Islet precursor cell (in vitro differentiated cells): ENCODE data around the gene ZNF600.
"Not testable (repeated sequence)": the region's sequence is repeated elsewhere in the genome, so short reads cannot be mapped to it uniquely, and the experiment has no call there.

Source experiments
- DNase-seq: peaks from one replicate; pipeline ENCODE4 v3.0.0-alpha.2; 2018

ZNF600 gene

GRCh38 chr19:52786464-52787354 lies at the start of gene ZNF600:
ZNF600 (minus strand) TSS chr19:52786791; CDS start chr19:52778888, 7,903 bp downstream.
- DNase-seq: peak; percentile 92

GRCh38 chr19:52834289-52834688 lies 47.7 kb upstream of the ZNF600 start:
- not testable (repeated sequence) for DNase-seq

GRCh38 chr19:52833541-52833940 lies 47.0 kb upstream of the ZNF600 start:
- not testable (repeated sequence) for DNase-seq

- DNase-seq: not testable (repeated sequence)
Measured at GRCh38 chr19:52829866-52830265, 43.3 kb upstream of the ZNF600 start.

GRCh38 chr19:52825765-52826164 lies 39.2 kb upstream of the ZNF600 start:
- no peak for DNase-seq

- no peak for DNase-seq
Measured at GRCh38 chr19:52823676-52824075, 37.1 kb upstream of the ZNF600 start.

- DNase-seq: peak; percentile 73
Measured at GRCh38 chr19:52821204-52821960, 34.8 kb upstream of the ZNF600 start, which contains the start of gene ZNF28. ZNF28 (minus strand) TSS chr19:52821633; CDS start chr19:52817958, 3,675 bp downstream.

- DNase-seq: peak; percentile 56
Measured at GRCh38 chr19:52820472-52821203, 34.0 kb upstream of the ZNF600 start.

- DNase-seq: no peak
Measured at GRCh38 chr19:52809801-52810200, 23.2 kb upstream of the ZNF600 start.

- DNase-seq: not testable (repeated sequence)
Measured at GRCh38 chr19:52799950-52800640, 13.5 kb upstream of the ZNF600 start.

- no peak for DNase-seq
Measured at GRCh38 chr19:52789440-52789839, 2.8 kb upstream of the ZNF600 start.

GRCh38 chr19:52786078-52786463 lies 520 bp downstream of the ZNF600 start:
- peak; percentile 52 for DNase-seq

GRCh38 chr19:52785506-52785905 lies 1.1 kb downstream of the ZNF600 start:
- no peak for DNase-seq

- not testable (repeated sequence) for DNase-seq
Measured at GRCh38 chr19:52782864-52783263, 3.7 kb downstream of the ZNF600 start.

GRCh38 chr19:52778811-52779210 lies 7.8 kb downstream of the ZNF600 start:
- DNase-seq: no peak

- DNase-seq: not testable (repeated sequence)
Measured at GRCh38 chr19:52756447-52756846, 30.1 kb downstream of the ZNF600 start.

- DNase-seq: no peak
Measured at GRCh38 chr19:52749780-52750179, 36.8 kb downstream of the ZNF600 start.

- no peak for DNase-seq
Measured at GRCh38 chr19:52748336-52748950, 38.1 kb downstream of the ZNF600 start.

GRCh38 chr19:52745919-52746318 lies 40.7 kb downstream of the ZNF600 start:
- not testable (repeated sequence) for DNase-seq

GRCh38 chr19:52743091-52743490 lies 43.5 kb downstream of the ZNF600 start:
- no peak for DNase-seq

- DNase-seq: no peak
Measured at GRCh38 chr19:52742516-52742915, 44.1 kb downstream of the ZNF600 start.

GRCh38 chr19:52741951-52742485 lies 44.6 kb downstream of the ZNF600 start:
- peak; percentile 75 for DNase-seq
